ENCODE data around the gene S100A10.

Gene S100A10

GRCh38 chr1:151975311-151976014, 18.2 kb downstream of the S100A10 start:
- Mint-ChIP-seq H3K9me3 (no peaks in the 10 kb centered on the region), H3K27me3 (no peaks in the 10 kb centered on the region), H3K4me3 (no peak overlapping the region), H3K27ac (no peak overlapping the region), H3K4me1 (ENCODE audit: low read depth) (peaks cover 21% of the 10 kb centered on the region), H3K36me3 (ENCODE audit: low read depth) (peaks cover 18% of the 10 kb centered on the region)
- intact Hi-C loops (cut with micrococcal nuclease) = no loop called here

- Mint-ChIP-seq H3K27ac (no peak overlapping the region), H3K9me3 (no peaks in the 10 kb centered on the region), H3K27me3 (no peaks in the 10 kb centered on the region), H3K4me3 (no peak overlapping the region), H3K36me3 (ENCODE audit: low read depth) (peaks cover 2% of the 10 kb centered on the region), H3K4me1 (ENCODE audit: low read depth) (peaks cover 48% of the 10 kb centered on the region)
- intact Hi-C loops (cut with micrococcal nuclease) = loop anchor here (2.0 kb wide), 1 partner anchor 16 kb away; no protein-coding TSS in a partner anchor
Measured at GRCh38 chr1:151972542-151973248, 21.0 kb downstream of the S100A10 start.

GRCh38 chr1:151970626-151971025, 23.0 kb downstream of the S100A10 start:
- intact Hi-C loops (cut with micrococcal nuclease) = no loop called here
- Mint-ChIP-seq H3K27ac (no peak overlapping the region), H3K36me3 (ENCODE audit: low read depth) (no peaks in the 10 kb centered on the region), H3K9me3 (no peaks in the 10 kb centered on the region), H3K4me1 (ENCODE audit: low read depth) (peaks cover 51% of the 10 kb centered on the region), H3K27me3 (no peaks in the 10 kb centered on the region), H3K4me3 (no peak overlapping the region)

GRCh38 chr1:151970128-151970527, 23.5 kb downstream of the S100A10 start:
- Mint-ChIP-seq H3K4me1 (ENCODE audit: low read depth) (peaks cover 51% of the 10 kb centered on the region), H3K27ac (no peak overlapping the region), H3K27me3 (no peaks in the 10 kb centered on the region), H3K36me3 (ENCODE audit: low read depth) (no peaks in the 10 kb centered on the region), H3K4me3 (no peak overlapping the region), H3K9me3 (no peaks in the 10 kb centered on the region)
- intact Hi-C loops (cut with micrococcal nuclease) = no loop called here

GRCh38 chr1:151968791-151969399, 24.8 kb downstream of the S100A10 start:
- Mint-ChIP-seq H3K36me3 (ENCODE audit: low read depth) (no peaks in the 10 kb centered on the region), H3K4me3 (no peak overlapping the region), H3K9me3 (no peaks in the 10 kb centered on the region), H3K27me3 (no peaks in the 10 kb centered on the region), H3K27ac (peak overlapping the region; percentile 51), H3K4me1 (ENCODE audit: low read depth) (peaks cover 48% of the 10 kb centered on the region)
- intact Hi-C loops (cut with micrococcal nuclease) = loop anchor here (1.0 to 5.0 kb wide), 2 partner anchors 32 to 37 kb away; no protein-coding TSS in a partner anchor

GRCh38 chr1:151968058-151968457, 25.6 kb downstream of the S100A10 start:
- intact Hi-C loops (cut with micrococcal nuclease) = loop anchor here (1.0 to 5.0 kb wide), 2 partner anchors 33 to 36 kb away; no protein-coding TSS in a partner anchor
- Mint-ChIP-seq H3K36me3 (ENCODE audit: low read depth) (no peaks in the 10 kb centered on the region), H3K27me3 (no peaks in the 10 kb centered on the region), H3K4me3 (no peak overlapping the region), H3K4me1 (ENCODE audit: low read depth) (peaks cover 41% of the 10 kb centered on the region), H3K9me3 (no peaks in the 10 kb centered on the region), H3K27ac (no peak overlapping the region)

- H3K27me3 Mint-ChIP-seq = no peaks in the 10 kb centered on the region
- no peak overlapping the region for H3K27ac Mint-ChIP-seq
- no peaks in the 10 kb centered on the region for H3K9me3 Mint-ChIP-seq
- H3K4me1 Mint-ChIP-seq (ENCODE audit: low read depth) = peaks cover 34% of the 10 kb centered on the region
- H3K4me3 Mint-ChIP-seq = no peak overlapping the region
- no peaks in the 10 kb centered on the region for H3K36me3 Mint-ChIP-seq (ENCODE audit: low read depth)
- intact Hi-C loops (cut with micrococcal nuclease) = loop anchor here (5.0 kb wide), 1 partner anchor 35 kb away; no protein-coding TSS in a partner anchor
Measured at GRCh38 chr1:151967091-151967490, 26.6 kb downstream of the S100A10 start.

GRCh38 chr1:151966061-151966460, 27.6 kb downstream of the S100A10 start:
- Mint-ChIP-seq H3K27ac (no peak overlapping the region), H3K4me3 (no peak overlapping the region), H3K4me1 (ENCODE audit: low read depth) (peaks cover 34% of the 10 kb centered on the region), H3K9me3 (no peaks in the 10 kb centered on the region), H3K27me3 (no peaks in the 10 kb centered on the region), H3K36me3 (ENCODE audit: low read depth) (no peaks in the 10 kb centered on the region)
- intact Hi-C loops (cut with micrococcal nuclease) = loop anchor here (5.0 kb wide), 1 partner anchor 34 kb away; no protein-coding TSS in a partner anchor

GRCh38 chr1:151964510-151964909, 29.1 kb downstream of the S100A10 start:
- H3K9me3 Mint-ChIP-seq = no peaks in the 10 kb centered on the region
- no peak overlapping the region for H3K27ac Mint-ChIP-seq
- no peaks in the 10 kb centered on the region for H3K36me3 Mint-ChIP-seq (ENCODE audit: low read depth)
- intact Hi-C loops (cut with micrococcal nuclease) = no loop called here
- H3K4me1 Mint-ChIP-seq (ENCODE audit: low read depth) = peaks cover 29% of the 10 kb centered on the region
- H3K27me3 Mint-ChIP-seq = no peaks in the 10 kb centered on the region
- H3K4me3 Mint-ChIP-seq = no peak overlapping the region

- Mint-ChIP-seq H3K9me3 (no peaks in the 10 kb centered on the region), H3K27me3 (no peaks in the 10 kb centered on the region), H3K36me3 (ENCODE audit: low read depth) (no peaks in the 10 kb centered on the region), H3K4me1 (ENCODE audit: low read depth) (peaks cover 17% of the 10 kb centered on the region), H3K4me3 (no peak overlapping the region), H3K27ac (no peak overlapping the region)
- intact Hi-C loops (cut with micrococcal nuclease) = no loop called here
Measured at GRCh38 chr1:151963288-151963687, 30.4 kb downstream of the S100A10 start.

- Mint-ChIP-seq H3K9me3 (no peaks in the 10 kb centered on the region), H3K27ac (no peak overlapping the region), H3K36me3 (ENCODE audit: low read depth) (no peaks in the 10 kb centered on the region), H3K27me3 (no peaks in the 10 kb centered on the region), H3K4me1 (ENCODE audit: low read depth) (peaks cover 9% of the 10 kb centered on the region), H3K4me3 (no peak overlapping the region)
- intact Hi-C loops (cut with micrococcal nuclease) = no loop called here
Measured at GRCh38 chr1:151961833-151962232, 31.8 kb downstream of the S100A10 start.

GRCh38 chr1:151960780-151961513, 32.7 kb downstream of the S100A10 start:
- Mint-ChIP-seq H3K4me3 (no peak overlapping the region), H3K27me3 (no peaks in the 10 kb centered on the region), H3K9me3 (no peaks in the 10 kb centered on the region), H3K27ac (no peak overlapping the region), H3K36me3 (ENCODE audit: low read depth) (no peaks in the 10 kb centered on the region), H3K4me1 (ENCODE audit: low read depth) (peaks cover 9% of the 10 kb centered on the region)
- intact Hi-C loops (cut with micrococcal nuclease) = no loop called here

- Mint-ChIP-seq H3K4me3 (no peak overlapping the region), H3K36me3 (ENCODE audit: low read depth) (no peaks in the 10 kb centered on the region), H3K9me3 (no peaks in the 10 kb centered on the region)
Measured at GRCh38 chr1:151958959-151959358, 34.7 kb downstream of the S100A10 start.

More at GRCh38 chr1:151958959-151959358, 34.7 kb downstream of the S100A10 start:
- Mint-ChIP-seq H3K4me1 (ENCODE audit: low read depth) (peaks cover 15% of the 10 kb centered on the region), H3K27me3 (no peaks in the 10 kb centered on the region), H3K27ac (no peak overlapping the region)
- intact Hi-C loops (cut with micrococcal nuclease) = no loop called here

Measured in dendritic cell treated with granulocyte-macrophage colony-stimulating factor and Interleukin-4, amounts not matched to agents 40 ng/mL and 50 ng/mL, for 4 days (primary cell).